Keratinocyte (primary cell): ENCODE measurements around the gene C10orf67.

ENCODE experiments used
- CTCF ChIP-seq, 3 experiments: IDR thresholded peaks in 1 of 3; conservative IDR thresholded peaks in 1 of 3; optimal IDR thresholded peaks in 1 of 3; 2 replicates in 2 of 3; 3 replicates in 1 of 3; pipeline versions ENCODE3 to v1.5.1; 2011; ENCODE audit warnings: low read length in 3 of 3, mild to moderate bottlenecking in 3 of 3, moderate library complexity in 2 of 3, control low read depth in 1 of 3, inconsistent platforms in 1 of 3; ENCODE audit not compliant: insufficient read depth in 2 of 3; ENCODE audit errors: extremely low read depth in 1 of 3
- EZH2 ChIP-seq: IDR thresholded peaks from one replicate; pipeline ENCODE4 v1.6.1; 2012; ENCODE audit warnings: inconsistent platforms, mild to moderate bottlenecking, low read length, moderate library complexity

DNA sequence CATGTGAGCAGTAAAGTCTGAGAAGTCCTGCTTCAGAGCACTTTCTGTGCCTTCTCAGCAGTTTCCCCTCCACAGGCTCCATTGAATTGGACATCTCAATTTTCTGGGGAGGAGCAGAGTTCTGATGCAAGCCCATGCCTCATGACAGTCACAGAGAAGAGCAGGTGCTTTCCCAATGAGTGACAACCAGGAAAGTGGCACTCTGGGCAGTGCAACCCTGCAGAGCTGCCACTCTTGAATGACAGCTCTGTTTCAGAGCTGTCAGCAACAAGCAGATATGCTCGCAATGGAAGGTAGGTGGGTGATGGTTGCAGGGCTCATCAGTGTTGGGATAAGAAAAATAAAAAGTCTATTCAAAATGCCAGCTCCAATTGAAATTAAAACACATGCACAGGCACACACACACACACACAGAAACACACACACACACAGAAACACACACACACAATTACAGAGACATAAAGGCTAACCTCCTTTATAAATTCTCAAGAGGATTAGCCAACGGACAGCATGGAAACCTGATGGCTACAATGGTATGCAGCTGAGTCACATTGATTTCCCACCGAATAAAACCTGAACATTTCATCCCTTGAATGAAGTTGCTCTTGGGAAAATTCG lies 50.5 kb downstream of the C10orf67 start:
- TF ChIP-seq CTCF (optimal IDR thresholded peaks at IDR 0.05 in 1 of 3, IDR thresholded peaks at IDR 0.05 in 1 of 3, conservative IDR thresholded peaks at IDR 0.05 in 1 of 3; ENCODE audit: extremely low read depth in 1 of 3, insufficient read depth in 2 of 3, low read length in 3 of 3) (no peak), EZH2 (no peak)
